ENCODE results near the gene DPM3. TPM values are rescaled to one million over a fixed set of nuclear protein-coding genes. Genes with fewer than 3 reads are reported as not detected.

DPM3 gene
- total and polyA plus RNA-seq, 7 donors: 29.2 to 220 (median 143) TPM

- intact Hi-C loops (cut with DNase I): loop anchor here (2.0 to 5.0 kb wide), 2 partner anchors 37 to 40 kb away; no protein-coding TSS in a partner anchor
- TF ChIP-seq CTCF (IDR thresholded peaks at IDR 0.05) (no peak), POLR2AphosphoS5 (IDR thresholded peaks at IDR 0.05) (peak; percentile 36 to 79 (median 73)), POLR2A (IDR thresholded peaks at IDR 0.05) (peak; percentile 16 to 83), EP300 (IDR thresholded peaks at IDR 0.05) (peak in 1 of 4 donors; percentile 26)
- Histone ChIP-seq H3K36me3 (peaks cover 3 to 12% (median 6%) of the 10 kb centered on the region in 4 donors), H3K9me3 (no peaks in the 10 kb centered on the region), H3K27ac (peak within 1 kb of the TSS; percentile 87 to 99 (median 98)), H3K27me3 (no peaks in the 10 kb centered on the region), H3K4me1 (peaks cover 0 to 61% (median 47%) of the 10 kb centered on the region in 4 donors), H3K4me3 (peak within 1 kb of the TSS; percentile 62 to 65 (median 64))
- DNase-seq: peak; percentile 80
- WGBS, 2 donors: 0% methylated on average over 76 of the region's 76 CpGs
Observed at GRCh38 chr1:155127105-155127966, 13.0 kb downstream of the DPM3 start, which contains the start of gene EFNA1. Gene EFNA1, plus strand, starts transcription at chr1:155127876. Its CDS starts 102 bp downstream, at chr1:155127978.

- Histone ChIP-seq H3K36me3 (peaks cover under 1 to 5% (median 3%) of the 10 kb centered on the region in 4 donors), H3K4me3 (peak overlapping the region; percentile 62 to 65 (median 64)), H3K9me3 (no peaks in the 10 kb centered on the region), H3K27ac (peak overlapping the region; percentile 87 to 99 (median 98)), H3K4me1 (peaks cover 0 to 58% (median 47%) of the 10 kb centered on the region in 4 donors), H3K27me3 (no peaks in the 10 kb centered on the region)
- peak in 1 of 4 donors; percentile 3 for TF ChIP-seq POLR2AphosphoS5 (IDR thresholded peaks at IDR 0.05)
- no peak for TF ChIP-seq POLR2A (IDR thresholded peaks at IDR 0.05)
- intact Hi-C loops (cut with DNase I): loop anchor here (2.0 to 5.0 kb wide), 2 partner anchors 36 to 41 kb away; no protein-coding TSS in a partner anchor
- WGBS, 2 donors: 1 to 6% methylated on average over 32 of the region's 32 CpGs
- peak; percentile 74 for DNase-seq
Observed at GRCh38 chr1:155126556-155127104, 13.7 kb downstream of the DPM3 start.

- peak; percentile 89 for DNase-seq
- WGBS, 2 donors: 10 to 45% methylated on average over 53 of the region's 53 CpGs
- Histone ChIP-seq H3K36me3 (no peaks in the 10 kb centered on the region), H3K4me1 (peaks cover 0 to 52% (median 47%) of the 10 kb centered on the region in 4 donors), H3K27ac (peak overlapping the region; percentile 87 to 99 (median 98)), H3K27me3 (no peaks in the 10 kb centered on the region), H3K4me3 (peak overlapping the region; percentile 62 to 65 (median 64)), H3K9me3 (no peaks in the 10 kb centered on the region)
- TF ChIP-seq EP300 (IDR thresholded peaks at IDR 0.05): no peak
- TF ChIP-seq POLR2AphosphoS5 (IDR thresholded peaks at IDR 0.05): peak in 2 of 4 donors; percentile 4 to 49
- intact Hi-C loops (cut with DNase I): loop anchor here (2.0 to 5.0 kb wide), 2 partner anchors 35 to 41 kb away; no protein-coding TSS in a partner anchor
Observed at GRCh38 chr1:155125946-155126555, 14.3 kb downstream of the DPM3 start.

GRCh38 chr1:155125511-155125945 is 14.8 kb downstream of the DPM3 start:
- no peak overlapping the region for H3K4me3 ChIP-seq
- intact Hi-C loops (cut with DNase I): loop anchor here (5.0 kb wide), 1 partner anchor 42 kb away; no protein-coding TSS in a partner anchor
- TF ChIP-seq CTCF (IDR thresholded peaks at IDR 0.05) (no peak), POLR2A (IDR thresholded peaks at IDR 0.05) (peak in 1 of 2 donors; percentile 16)
- DNase-seq: peak; percentile 66
- peak overlapping the region in 3 of 4 donors; percentile 87 to 99 (median 98) for H3K27ac ChIP-seq
- no peaks in the 10 kb centered on the region for H3K9me3 ChIP-seq
- H3K4me1 ChIP-seq: peaks cover 0 to 49% (median 44%) of the 10 kb centered on the region in 4 donors
- H3K27me3 ChIP-seq: no peaks in the 10 kb centered on the region
- 28 to 66% methylated on average over 11 of the region's 11 CpGs for WGBS, 2 donors
- H3K36me3 ChIP-seq: no peaks in the 10 kb centered on the region
